Right lobe of liver (tissue), 6 donors: ENCODE data around the gene NRP2. TPM values are rescaled to one million over a fixed set of nuclear protein-coding genes. Genes with fewer than 3 reads are reported as not detected.

Source experiments
- ATAC-seq, 4 donors: fragments of 200-7000 bp; cut with Tn5 transposase; one replicate each; pipeline ENCODE4 v1.9.1; 2020; ENCODE audit warnings: mild to moderate bottlenecking in 4 of 4, moderate library complexity in 4 of 4
- DNase-seq, 3 donors: peaks; one replicate each; pipeline ENCODE4 v3.0.0-alpha.2; 2020
- H3K27ac ChIP-seq, 3 donors: fragments of 200-600 bp; one replicate each; pipeline ENCODE4 v1.8.0; 2022
- H3K27me3 ChIP-seq, 2 donors: fragments of 200-600 bp; one replicate each; pipeline ENCODE4 v1.8.0; 2022
- H3K36me3 ChIP-seq, 4 donors: fragments of 200-600 bp; sonication (generic) in 1 of 4; one replicate each; pipeline versions ENCODE4 v1.5.1 to v1.8.0; 2017 to 2022; ENCODE audit warnings: control low read depth in 1 of 4
- H3K4me1 ChIP-seq, 4 donors: fragments of 200-600 bp; sonication (generic) in 1 of 4; one replicate each; pipeline versions ENCODE4 v1.5.1 to v1.8.0; 2017 to 2022; ENCODE audit warnings: control low read depth in 1 of 4
- H3K4me3 ChIP-seq, 3 donors: fragments of 200-600 bp; one replicate each; pipeline ENCODE4 v1.8.0; 2022
- H3K9me3 ChIP-seq, 4 donors: fragments of 200-600 bp; sonication (generic) in 1 of 4; one replicate each; pipeline versions ENCODE4 v1.5.1 to v1.8.0; 2017 to 2022; ENCODE audit warnings: control low read depth in 1 of 4
- CTCF ChIP-seq, 4 donors: fragments of 200-600 bp in 3 of 4; fragments of 450-650 bp in 1 of 4; IDR thresholded peaks; one replicate each; pipeline versions ENCODE4 v1.5.1 to v1.8.0; 2016 to 2022; ENCODE audit warnings: antibody characterized with exemption in 4 of 4, mild to moderate bottlenecking in 2 of 4
- POLR2A ChIP-seq: fragments of 450-650 bp; IDR thresholded peaks from one replicate; pipeline ENCODE4 v1.6.1; 2017; ENCODE audit warnings: antibody characterized with exemption, mild to moderate bottlenecking
- WGBS: methylation state at CpG from one replicate; pipeline ENCODE4 v1.1.6; 2018; ENCODE audit warnings: low coverage, low lambda C conversion rate; ENCODE audit not compliant: insufficient coverage; ENCODE audit errors: missing lambda C conversion rate; 5-methylcytosine and 5-hydroxymethylcytosine counted together
- intact Hi-C, 2 donors: fragments of 100-400 bp; cut with DNase I; formaldehyde crosslinking; loops; one replicate each; pipeline versions ENCODE4 v1.11.2 to v1.14.1; 2022
- total RNA-seq, 6 experiments: library from RNA; depleted of rRNA in 2 of 6; stranded (reverse); fragments of >200 nt in 2 of 6; fragmentation: NEBNext Ultra II Directional in 3 of 6; extraction: Animal tissue kit (Norgen Biotek cat#: 25700) in 3 of 6; gene quantifications; one replicate each; pipeline versions ENCODE4 v1.1.0 to v1.2.4, GENCODE V29; 2016 to 2023
- donor health status: DM: no; HTN: yes; CAD: no.
- donor health status: DM: no; HTN: no; CAD: no.
- donor health status: DM: no; HTN: no; CAD: no.
- donor health status: DM: no; HTN: yes; CAD: no.
- donor health status: DM: no; HTN: yes; CAD: no.

Gene NRP2
- total RNA-seq, 6 experiments from 2014 or later, result 5.5 to 23.7 (median 8.6) TPM

- no peak for ATAC-seq
- DNase-seq, result no peak
- TF ChIP-seq CTCF (IDR thresholded peaks at IDR 0.05) (no peak), POLR2A (no peak)
- H3K36me3 ChIP-seq, result no peaks in the 10 kb centered on the region
- H3K27ac ChIP-seq, result no peak overlapping the region
- no peaks in the 10 kb centered on the region for H3K4me1 ChIP-seq
- WGBS, result 43% methylated on average over 4 of the region's 5 CpGs
- H3K4me3 ChIP-seq, result no peak overlapping the region
- H3K9me3 ChIP-seq, result no peaks in the 10 kb centered on the region
- intact Hi-C loops, result no loop called here
- no peaks in the 10 kb centered on the region for H3K27me3 ChIP-seq
These were observed 69.3 kb downstream of the NRP2 start for GRCh38 chr2:205751569-205752031.

GRCh38 chr2:205752296-205752820 lies 70.1 kb downstream of the NRP2 start:
- intact Hi-C loops, result no loop called here
- no peak overlapping the region for H3K4me3 ChIP-seq
- no peak for DNase-seq
- no peak for ATAC-seq
- no peaks in the 10 kb centered on the region for H3K27me3 ChIP-seq
- H3K9me3 ChIP-seq, result no peaks in the 10 kb centered on the region
- TF ChIP-seq POLR2A (no peak), CTCF (IDR thresholded peaks at IDR 0.05) (no peak)
- 89% methylated on average over 2 of the region's 4 CpGs for WGBS
- H3K27ac ChIP-seq, result no peak overlapping the region
- H3K4me1 ChIP-seq, result no peaks in the 10 kb centered on the region
- H3K36me3 ChIP-seq, result no peaks in the 10 kb centered on the region

- no peak for TF ChIP-seq POLR2A
- TF ChIP-seq CTCF (IDR thresholded peaks at IDR 0.05), result no peak
- ATAC-seq, result no peak
These were observed 70.6 kb downstream of the NRP2 start for GRCh38 chr2:205752924-205753323.

GRCh38 chr2:205754285-205754923 lies 72.1 kb downstream of the NRP2 start:
- no peaks in the 10 kb centered on the region for H3K9me3 ChIP-seq
- ATAC-seq, result no peak
- no peaks in the 10 kb centered on the region for H3K27me3 ChIP-seq
- H3K4me3 ChIP-seq, result no peak overlapping the region
- intact Hi-C loops, result no loop called here
- no peaks in the 10 kb centered on the region for H3K4me1 ChIP-seq
- no peak for DNase-seq
- TF ChIP-seq CTCF (IDR thresholded peaks at IDR 0.05) (no peak), POLR2A (no peak)
- WGBS, result 62% methylated on average over 5 of the region's 6 CpGs
- no peak overlapping the region for H3K27ac ChIP-seq
- H3K36me3 ChIP-seq, result no peaks in the 10 kb centered on the region

More at GRCh38 chr2:205752924-205753323, 70.6 kb downstream of the NRP2 start:
- intact Hi-C loops, result no loop called here
- DNase-seq, result no peak
- Histone ChIP-seq H3K27me3 (no peaks in the 10 kb centered on the region), H3K36me3 (no peaks in the 10 kb centered on the region), H3K9me3 (no peaks in the 10 kb centered on the region), H3K27ac (no peak overlapping the region), H3K4me1 (no peaks in the 10 kb centered on the region), H3K4me3 (no peak overlapping the region)
- 76% methylated on average over 5 of the region's 8 CpGs for WGBS
